Myocyte (in vitro differentiated cells): ENCODE data around the gene WNT1. TPM values are rescaled to one million over a fixed set of nuclear protein-coding genes. Genes with fewer than 3 reads are reported as not detected.

Experiments
- DNase-seq: peaks from one replicate; pipeline ENCODE4 v3.0.0-alpha.2; 2012; ENCODE audit warnings: low read depth
- total RNA-seq: library from RNA; depleted of rRNA; stranded (reverse); fragments of >200 nt; gene quantifications from 2 replicates; pipeline ENCODE4 v1.2.3, GENCODE V29; 2014

WNT1 gene
- total RNA-seq, 1 donor from 2014 or later, result not detected

DNA sequence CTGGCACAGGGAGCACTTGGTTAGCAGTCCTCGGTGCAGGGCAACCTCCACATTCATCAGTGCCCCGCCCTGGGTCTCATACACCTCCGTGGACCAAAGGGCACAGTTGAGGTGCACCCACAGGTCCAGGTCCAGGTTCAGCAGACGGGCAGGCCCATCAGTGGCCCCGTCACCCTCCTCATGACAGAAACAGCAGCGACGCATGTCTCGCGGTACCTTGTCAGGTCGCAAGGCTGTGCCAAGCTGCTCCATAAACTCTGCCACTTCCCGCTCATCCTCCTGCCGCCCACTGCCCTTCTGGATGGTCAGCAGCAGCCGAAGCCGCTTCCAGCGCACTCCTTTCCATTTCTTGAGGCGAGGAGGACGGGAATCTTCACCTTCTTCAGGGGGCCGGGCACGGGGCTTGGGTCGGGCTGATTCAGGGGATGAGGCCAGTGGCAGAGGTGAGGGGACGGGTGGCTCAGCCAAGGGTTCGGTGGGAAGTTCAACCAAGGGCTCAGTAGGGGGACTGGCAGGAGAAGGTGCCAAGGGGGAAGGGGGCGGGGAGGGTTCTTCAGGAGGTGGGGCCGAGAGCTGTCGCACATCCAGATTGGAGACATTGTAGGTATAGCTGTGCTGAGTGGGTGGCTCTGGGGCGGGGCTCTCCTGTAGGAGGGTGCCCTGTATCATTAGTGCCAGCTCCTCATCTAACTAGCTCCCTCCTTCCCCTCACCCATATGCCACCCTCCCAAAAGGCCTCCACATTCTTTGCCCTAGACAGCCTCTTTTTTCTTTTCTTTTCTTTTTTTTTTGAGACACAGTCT, 48.8 kb downstream of the WNT1 start:
- DNase-seq, result no peak

- no peak for DNase-seq
These were observed 49.9 kb downstream of the WNT1 start for GRCh38 chr12:49027846-49028555.

DNA sequence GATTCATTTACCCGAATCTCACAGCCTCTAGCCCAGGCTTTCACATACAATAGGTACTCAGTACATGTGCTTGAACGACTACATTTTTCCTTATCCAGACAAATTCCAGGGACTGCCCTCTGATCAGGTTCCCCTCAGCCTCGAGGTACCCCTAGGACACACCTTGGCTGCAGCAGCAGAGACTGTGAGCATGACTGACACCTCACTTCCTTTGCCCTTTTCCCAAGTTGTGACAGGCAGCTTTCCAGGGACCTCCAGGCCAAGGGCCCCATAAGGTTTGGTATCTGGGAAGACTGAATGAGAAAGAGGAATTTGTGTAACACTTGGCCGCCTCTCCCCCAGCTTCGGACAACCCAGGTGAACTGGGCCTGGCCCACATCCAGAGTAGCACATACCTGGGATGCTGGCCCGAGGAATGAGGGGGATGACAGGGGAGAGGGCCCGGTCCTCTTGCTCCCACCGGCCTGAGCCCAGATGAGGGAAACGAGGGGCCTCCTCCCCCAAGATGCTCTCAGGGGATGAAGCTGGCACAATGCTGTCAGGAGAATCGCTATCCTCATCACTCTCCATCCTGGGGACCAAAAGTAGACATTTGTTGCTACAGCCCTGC, 50.6 kb downstream of the WNT1 start:
- no peak for DNase-seq

- DNase-seq, result no peak
These were observed 52.0 kb downstream of the WNT1 start for GRCh38 chr12:49030119-49030518.

- no peak for DNase-seq
These were observed 52.8 kb downstream of the WNT1 start for GRCh38 chr12:49030714-49031572.

DNA sequence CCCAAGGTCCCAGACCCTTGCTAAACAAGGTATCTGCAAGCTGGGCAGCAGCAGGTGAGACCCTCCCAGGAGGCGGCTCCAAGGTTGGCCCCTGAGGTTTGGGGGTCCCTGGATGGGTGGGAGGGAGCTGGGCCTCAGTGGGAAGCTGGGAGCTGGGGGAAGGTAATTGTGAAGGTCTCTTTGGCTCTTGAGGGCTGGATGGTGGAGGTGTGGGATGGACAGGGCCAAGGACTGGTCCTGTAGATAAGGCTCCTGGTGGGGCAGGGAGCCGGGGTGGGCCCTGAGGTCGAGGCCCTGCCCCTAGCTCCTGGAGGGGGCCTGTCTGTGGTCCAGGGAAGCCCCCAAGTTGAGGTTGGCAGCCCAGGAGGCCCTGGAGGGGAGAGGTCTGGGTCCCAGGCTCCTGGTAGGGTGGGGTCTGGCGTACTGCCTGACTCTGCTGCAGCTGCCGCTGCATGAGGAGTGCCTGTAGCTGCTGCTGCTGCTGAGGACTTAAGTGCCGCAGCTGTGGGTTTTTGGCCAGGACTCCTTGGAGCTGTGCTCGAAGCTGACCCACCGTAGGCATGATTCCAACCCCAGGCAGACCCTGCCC, 53.5 kb downstream of the WNT1 start:
- DNase-seq, result peak; percentile 51

Other genes with a start within 250 kb of the WNT1 start
- gene ADCY6, start 189.2 kb upstream of the WNT1 start, total RNA-seq, result 32.9 and 44.2 TPM in 2 replicates
- 8.5 and 9.0 TPM in 2 replicates for gene CACNB3, start 159.8 kb upstream of the WNT1 start, total RNA-seq
- 60.4 and 61.2 TPM in 2 replicates for gene DDX23, start 126.2 kb upstream of the WNT1 start, total RNA-seq
- not detected in 2 replicates for gene RND1, start 112.5 kb upstream of the WNT1 start, total RNA-seq
- gene FKBP11, start 52.8 kb upstream of the WNT1 start, total RNA-seq, result 4.3 and 8.0 TPM in 2 replicates
- 47.6 and 54.1 TPM in 2 replicates for gene ARF3, start 20.8 kb upstream of the WNT1 start, total RNA-seq
- gene WNT10B, start 6.6 kb upstream of the WNT1 start, total RNA-seq, result 0.83 and 1.4 TPM in 2 replicates
- gene DDN, start 21.1 kb downstream of the WNT1 start, total RNA-seq, result 3.4 and 12.3 TPM in 2 replicates
- gene PRKAG1, start 40.5 kb downstream of the WNT1 start, total RNA-seq, result 67.0 and 76.0 TPM in 2 replicates
- gene KMT2D, start 82.5 kb downstream of the WNT1 start, total RNA-seq, result 26.6 and 32.2 TPM in 2 replicates
- gene RHEBL1, start 91.7 kb downstream of the WNT1 start, total RNA-seq, result 1.2 TPM in 1 of 2 replicates, not detected in the other
- 0.21 and 0.27 TPM in 2 replicates for gene DHH, start 116.5 kb downstream of the WNT1 start, total RNA-seq
- gene LMBR1L, start 132.5 kb downstream of the WNT1 start, total RNA-seq, result 27.0 and 27.5 TPM in 2 replicates
- gene TUBA1B, start 153.1 kb downstream of the WNT1 start, total RNA-seq, result 1,860 and 2,094 TPM in 2 replicates
- 2,694 and 2,699 TPM in 2 replicates for gene TUBA1A, start 210.8 kb downstream of the WNT1 start, total RNA-seq